ENCODE data around the gene CNOT8.

- TF ChIP-seq CTCF (IDR thresholded peaks at IDR 0.05; ENCODE audit: borderline replicate concordance, extremely low read depth, low read length, poor library complexity, severe bottlenecking) (no peak), EZH2 (IDR thresholded peaks at IDR 0.05; ENCODE audit: borderline replicate concordance, low read depth, low read length, severe bottlenecking) (no peak)
Observed at GRCh38 chr5:154860123-154860522, 1.7 kb downstream of the CNOT8 start.

All from DND-41 (cell line).